PC-9 (cell line): ENCODE measurements around the gene IQGAP1. TPM values are rescaled to one million over a fixed set of nuclear protein-coding genes. Genes with fewer than 3 reads are reported as not detected.
A peak's percentile ranks its signal among the peaks of the same experiment; 100 is the strongest.

Source experiments
- BruUV-seq: library from RNA; stranded (reverse); fragments of 400-500 nt; replicated peaks from 2 replicates; lab custom pipeline; 2021; lab: Mats Ljungman, UMichigan
- CTCF ChIA-PET: fragments of 300-600 bp; sonication (Branson Sonifier 250); formaldehyde crosslinking; loops from one replicate; lab custom pipeline; 2022; ENCODE audit warnings: antibody characterized with exemption; lab: Charles Lee
- POLR2A ChIA-PET: fragments of 300-600 bp; sonication (Branson Sonifier 250); formaldehyde crosslinking; loops from one replicate; lab custom pipeline; 2022; ENCODE audit warnings: antibody characterized with exemption; ENCODE audit not compliant: unreplicated experiment; lab: Charles Lee
- DNase-seq, 2 experiments: peaks; one replicate each; pipeline versions ENCODE4 v3.0.0 to v3.0.0-alpha.2; 2015 to 2022; ENCODE audit warnings: mixed read lengths in 1 of 2
- H2AFZ ChIP-seq: fragments of 200-600 bp; sonication (generic); 2 replicates; pipeline ENCODE4 v1.8.1; 2017; ENCODE audit warnings: antibody characterized with exemption
- H3F3A ChIP-seq: fragments of 200-600 bp; sonication (generic); 2 replicates; pipeline ENCODE4 v1.8.1; 2017; ENCODE audit warnings: antibody characterized with exemption, mild to moderate bottlenecking, low read depth; ENCODE audit not compliant: insufficient read depth
- H3K27ac ChIP-seq: fragments of 200-600 bp; sonication (generic); 2 replicates; pipeline ENCODE4 v1.6.1; 2016; ENCODE audit warnings: mixed run types
- H3K27me3 ChIP-seq: fragments of 200-600 bp; sonication (generic); 2 replicates; pipeline ENCODE4 v1.6.1; 2016; ENCODE audit warnings: low read depth, mixed run types; ENCODE audit not compliant: insufficient read depth
- H3K36me3 ChIP-seq: fragments of 200-600 bp; sonication (generic); 2 replicates; pipeline ENCODE4 v1.6.1; 2016; ENCODE audit warnings: low read depth, mixed run types
- H3K4me1 ChIP-seq: fragments of 200-600 bp; sonication (generic); replicated peaks from 2 replicates; pipeline ENCODE4 v1.6.1; 2016; ENCODE audit warnings: mixed run types; ENCODE audit not compliant: insufficient read depth
- H3K4me2 ChIP-seq: fragments of 200-600 bp; sonication (generic); 2 replicates; pipeline ENCODE4 v1.6.1; 2017; ENCODE audit warnings: mixed run types
- H3K4me3 ChIP-seq: fragments of 200-600 bp; sonication (generic); 2 replicates; pipeline ENCODE4 v1.6.1; 2016; ENCODE audit warnings: mixed run types
- H3K79me2 ChIP-seq: fragments of 200-600 bp; sonication (generic); 2 replicates; pipeline ENCODE4 v1.6.1; 2017; ENCODE audit warnings: low read depth, mixed run types
- H3K9me2 ChIP-seq: fragments of 200-600 bp; sonication (generic); 2 replicates; pipeline ENCODE4 v1.8.1; 2017; ENCODE audit warnings: mild to moderate bottlenecking; ENCODE audit not compliant: insufficient read depth
- H3K9me3 ChIP-seq: fragments of 200-600 bp; sonication (generic); 2 replicates; pipeline ENCODE4 v1.8.1; 2016; ENCODE audit warnings: low read depth; ENCODE audit not compliant: insufficient read depth
- H4K20me1 ChIP-seq: fragments of 200-600 bp; sonication (generic); 2 replicates; pipeline ENCODE4 v1.8.1; 2017; ENCODE audit not compliant: insufficient read depth
- CTCF ChIP-seq: fragments of 200-600 bp; sonication (generic); conservative IDR thresholded peaks from 2 replicates; pipeline ENCODE4 v1.6.1; 2017; ENCODE audit warnings: mixed run types, antibody characterized with exemption, mild to moderate bottlenecking, moderate library complexity
- EZH2 ChIP-seq: fragments of 200-600 bp; sonication (generic); IDR thresholded peaks from 2 replicates; pipeline ENCODE4 v1.8.0; 2017; ENCODE audit warnings: antibody characterized with exemption, low read depth
- intact Hi-C: fragments of 100-400 bp; cut with micrococcal nuclease; formaldehyde crosslinking; loops from one replicate; pipeline ENCODE4 v1.10.0; 2022; ENCODE audit not compliant: unreplicated experiment
- total RNA-seq: library from RNA; stranded (reverse); gene quantifications from 2 replicates; pipeline ENCODE4 v1.2.3, GENCODE V29; 2021

Gene IQGAP1
- total RNA-seq, 1 experiment from 2014 or later: 164 TPM

GRCh38 chr15:90362936-90363212 is 25.2 kb upstream of the IQGAP1 start:
- intact Hi-C loops: loop anchor here (1.0 to 5.0 kb wide), 2 partner anchors 41 to 116 kb away; no protein-coding TSS in a partner anchor

GRCh38 chr15:90364251-90364650 is 23.8 kb upstream of the IQGAP1 start:
- no peak overlapping the region for H2AFZ ChIP-seq

More at GRCh38 chr15:90362936-90363212, 25.2 kb upstream of the IQGAP1 start:
- H3K4me2 ChIP-seq: peak overlapping the region; percentile 66
- no TSS peak for BruUV-seq
- H3K4me1 ChIP-seq: peaks cover 47% of the 10 kb centered on the region
- H3K79me2 ChIP-seq: no peaks in the 10 kb centered on the region
- peak; percentile 21 to 71 for DNase-seq
- ChIA-PET CTCF (interaction anchor here (1.2 to 1.4 kb wide), 2 partner anchors 25 to 43 kb away, joined by 6 to 9 read pairs; partner anchors contain the start of gene IQGAP1), POLR2A (interaction anchor here (0.7 kb wide), 1 partner anchor 20 kb away, joined by 21 read pairs; no protein-coding TSS in a partner anchor)
- no peak overlapping the region; the same call in 1 of the 2 replicates for H2AFZ ChIP-seq
- no peak overlapping the region for H3K4me3 ChIP-seq
- peaks cover 8% of the 10 kb centered on the region; the same call in 1 of the 2 replicates for H3K36me3 ChIP-seq
- H3K9me3 ChIP-seq: no peaks in the 10 kb centered on the region
- H4K20me1 ChIP-seq: no peaks in the 10 kb centered on the region
- H3K9me2 ChIP-seq: no peaks in the 10 kb centered on the region
- no peak for TF ChIP-seq EZH2
- TF ChIP-seq CTCF: no peak
- no peaks in the 10 kb centered on the region for H3K27me3 ChIP-seq
- H3K27ac ChIP-seq: peak overlapping the region; percentile 94
- peaks cover 32% of the 10 kb centered on the region for H3F3A ChIP-seq

GRCh38 chr15:90365414-90366055 is 22.5 kb upstream of the IQGAP1 start:
- Histone ChIP-seq H4K20me1 (no peaks in the 10 kb centered on the region), H3K4me3 (no peak overlapping the region), H3K9me3 (no peaks in the 10 kb centered on the region), H3K27me3 (no peaks in the 10 kb centered on the region), H3K9me2 (no peaks in the 10 kb centered on the region), H3K4me2 (no peak overlapping the region), H3K36me3 (no peaks in the 10 kb centered on the region), H2AFZ (no peak overlapping the region), H3K27ac (peak overlapping the region; percentile 94), H3K4me1 (peaks cover 41% of the 10 kb centered on the region), H3F3A (peaks cover 32% of the 10 kb centered on the region), H3K79me2 (no peaks in the 10 kb centered on the region)
- intact Hi-C loops: no loop called here
- no peak for DNase-seq
- ChIA-PET POLR2A (interaction anchor here (0.5 kb wide), 1 partner anchor 284 kb away, joined by 4 read pairs; no protein-coding TSS in a partner anchor), CTCF (no interaction called here)
- TF ChIP-seq CTCF (no peak), EZH2 (no peak)
- BruUV-seq: no TSS peak

More at GRCh38 chr15:90364251-90364650, 23.8 kb upstream of the IQGAP1 start:
- Histone ChIP-seq H3K36me3 (peaks cover 8% of the 10 kb centered on the region; the same call in 1 of the 2 replicates), H3K9me2 (no peaks in the 10 kb centered on the region), H3K27ac (peak overlapping the region; percentile 94), H3K4me1 (peaks cover 41% of the 10 kb centered on the region), H3K4me2 (peak overlapping the region; percentile 48), H3K9me3 (no peaks in the 10 kb centered on the region), H3K4me3 (no peak overlapping the region), H3K27me3 (no peaks in the 10 kb centered on the region), H3F3A (peaks cover 32% of the 10 kb centered on the region), H3K79me2 (no peaks in the 10 kb centered on the region), H4K20me1 (no peaks in the 10 kb centered on the region)
- intact Hi-C loops: loop anchor here (1.0 to 5.0 kb wide), 4 partner anchors 24 to 42 kb away; partner anchors contain the start of gene IQGAP1
- POLR2A ChIA-PET: interaction anchor here (0.6 to 0.9 kb wide), 3 partner anchors 23 to 119 kb away, joined by 3 to 22 read pairs (median 9); partner anchors contain the start of gene IQGAP1
- CTCF ChIA-PET: no interaction called here
- no peak for TF ChIP-seq CTCF
- TF ChIP-seq EZH2: no peak
- DNase-seq: peak; percentile 27 to 72
- BruUV-seq: no TSS peak
